Testis (tissue), 2 donors: ENCODE results near the gene ARHGEF7.

ENCODE experiments used
- POLR2A ChIP-seq: fragments of 450-650 bp; IDR thresholded peaks from one replicate; pipeline ENCODE4 v1.6.1; 2017; ENCODE audit warnings: antibody characterized with exemption, mild to moderate bottlenecking, moderate library complexity
- TF ChIP-seq, protein P1 (sequence below), 3 experiments: fragments of 450-650 bp in 2 of 3; fragments of 200-600 bp in 1 of 3; sonication (generic) in 1 of 3; IDR thresholded peaks; one replicate each; pipeline ENCODE4 v1.5.1; 2016 to 2019; ENCODE audit warnings: antibody characterized with exemption in 3 of 3, mild to moderate bottlenecking in 2 of 3, moderate library complexity in 1 of 3

GRCh38 chr13:111330066-111330610 lies 215.0 kb downstream of the ARHGEF7 start:
- TF ChIP-seq POLR2A, result no peak
- TF ChIP-seq, protein P1, sequence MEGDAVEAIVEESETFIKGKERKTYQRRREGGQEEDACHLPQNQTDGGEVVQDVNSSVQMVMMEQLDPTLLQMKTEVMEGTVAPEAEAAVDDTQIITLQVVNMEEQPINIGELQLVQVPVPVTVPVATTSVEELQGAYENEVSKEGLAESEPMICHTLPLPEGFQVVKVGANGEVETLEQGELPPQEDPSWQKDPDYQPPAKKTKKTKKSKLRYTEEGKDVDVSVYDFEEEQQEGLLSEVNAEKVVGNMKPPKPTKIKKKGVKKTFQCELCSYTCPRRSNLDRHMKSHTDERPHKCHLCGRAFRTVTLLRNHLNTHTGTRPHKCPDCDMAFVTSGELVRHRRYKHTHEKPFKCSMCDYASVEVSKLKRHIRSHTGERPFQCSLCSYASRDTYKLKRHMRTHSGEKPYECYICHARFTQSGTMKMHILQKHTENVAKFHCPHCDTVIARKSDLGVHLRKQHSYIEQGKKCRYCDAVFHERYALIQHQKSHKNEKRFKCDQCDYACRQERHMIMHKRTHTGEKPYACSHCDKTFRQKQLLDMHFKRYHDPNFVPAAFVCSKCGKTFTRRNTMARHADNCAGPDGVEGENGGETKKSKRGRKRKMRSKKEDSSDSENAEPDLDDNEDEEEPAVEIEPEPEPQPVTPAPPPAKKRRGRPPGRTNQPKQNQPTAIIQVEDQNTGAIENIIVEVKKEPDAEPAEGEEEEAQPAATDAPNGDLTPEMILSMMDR (IDR thresholded peaks at IDR 0.05), result no peak
